HepG2 (cell line): Measurements from ENCODE around the gene CD300LF. TPM values are rescaled to one million over a fixed set of nuclear protein-coding genes. Genes with fewer than 3 reads are reported as not detected.

Experiments used
- CEBPZ ChIP-seq: IDR thresholded peaks from 2 replicates; pipeline ENCODE4 v1.6.1; 2012; ENCODE audit warnings: low read length, improper control_type of control experiment
- DMTF1 ChIP-seq: sonication (generic); formaldehyde crosslinking; IDR thresholded peaks from 2 replicates; pipeline ENCODE4 v1.4.0; 2020; ENCODE audit warnings: mild to moderate bottlenecking, missing genetic modification reagents
- HOXA7 ChIP-seq: sonication (generic); formaldehyde crosslinking; IDR thresholded peaks from 2 replicates; pipeline ENCODE4 v1.8.1; 2022; ENCODE audit warnings: mild to moderate bottlenecking, missing genetic modification reagents, moderate library complexity
- MTA3 ChIP-seq: sonication (generic); formaldehyde crosslinking; IDR thresholded peaks from 2 replicates; pipeline ENCODE4 v1.4.0; 2020; ENCODE audit warnings: missing genetic modification reagents
- MXD3 ChIP-seq: IDR thresholded peaks from 2 replicates; pipeline ENCODE4 v1.6.1; 2016; ENCODE audit warnings: mild to moderate bottlenecking, missing biosample characterization, missing genetic modification reagents
- NCOA5 ChIP-seq: sonication (generic); formaldehyde crosslinking; IDR thresholded peaks from 2 replicates; pipeline ENCODE4 v1.4.0; 2020; ENCODE audit warnings: missing genetic modification reagents
- PRPF4 ChIP-seq: fragments of 200-400 bp; formaldehyde crosslinking; IDR thresholded peaks from 2 replicates; pipeline ENCODE4 v1.6.1; 2016; ENCODE audit warnings: low read length, low read depth; ENCODE audit not compliant: poor library complexity, severe bottlenecking
- SMARCE1 ChIP-seq: fragments of 450-650 bp; IDR thresholded peaks from 2 replicates; pipeline ENCODE4 v1.6.1; 2017; ENCODE audit warnings: borderline replicate concordance
- SRSF1 ChIP-seq: fragments of 200-400 bp; formaldehyde crosslinking; optimal IDR thresholded peaks from 2 replicates; pipeline ENCODE3; 2017; ENCODE audit warnings: mild to moderate bottlenecking, low read depth, low read length, moderate library complexity
- YEATS4 ChIP-seq: sonication (generic); formaldehyde crosslinking; IDR thresholded peaks from 2 replicates; pipeline ENCODE4 v1.4.0; 2020; ENCODE audit warnings: missing genetic modification reagents, borderline replicate concordance
- ZNF138 ChIP-seq: sonication (generic); formaldehyde crosslinking; IDR thresholded peaks from 2 replicates; pipeline ENCODE4 v1.5.0; 2020; ENCODE audit warnings: mild to moderate bottlenecking, low read depth, missing genetic modification reagents
- ZNF142 ChIP-seq: sonication (generic); formaldehyde crosslinking; IDR thresholded peaks from 2 replicates; pipeline ENCODE4 v1.4.0; 2020; ENCODE audit warnings: missing genetic modification reagents
- ZNF496 ChIP-seq: sonication (generic); formaldehyde crosslinking; IDR thresholded peaks from 2 replicates; pipeline ENCODE4 v1.8.1; 2023; ENCODE audit warnings: mild to moderate bottlenecking, moderate library complexity, missing genetic modification reagents; ENCODE audit not compliant: insufficient replicate concordance
- ZNF879 ChIP-seq: sonication (generic); formaldehyde crosslinking; IDR thresholded peaks from 2 replicates; pipeline ENCODE4 v1.8.1; 2023; ENCODE audit warnings: missing genetic modification reagents
- ZNF891 ChIP-seq: sonication (generic); formaldehyde crosslinking; IDR thresholded peaks from 2 replicates; pipeline ENCODE4 v1.5.0; 2020; ENCODE audit warnings: mild to moderate bottlenecking, missing genetic modification reagents
- polyA plus RNA-seq, 8 experiments: library from polyadenylated mRNA; depleted of rRNA in 3 of 8; stranded (reverse) in 7 of 8; unstranded in 1 of 8; fragments of >200 nt; fragmentation: Illumina TruSeq in 4 of 8; extraction: Trizol in 4 of 8; gene quantifications; 2 replicates each; pipeline versions ENCODE4 v1.2.1 to v1.2.3, GENCODE V29; 2011 to 2016; ENCODE audit warnings: low read depth in 4 of 8, missing spikeins in 1 of 8, mixed read lengths in 1 of 8; ENCODE audit not compliant: insufficient read depth in 1 of 8
- total RNA-seq, 5 experiments: library from RNA; depleted of rRNA; stranded (reverse); fragments of >200 nt; fragmentation: Illumina TruSeq; extraction: Trizol; gene quantifications; 2 replicates each; pipeline ENCODE4 v1.2.3, GENCODE V29; 2016; ENCODE audit warnings: low read depth in 1 of 5

The CD300LF gene
- total and polyA plus RNA-seq, 2 of the 13 experiments (the other 11 are each of a cell fraction or from before 2014, with no cell fraction given), result not detected

- no peak for TF ChIP-seq CEBPZ
- peak; percentile 65; the same call in 1 of the 2 replicates for TF ChIP-seq NCOA5 (CRISPR knock-in tag)
- peak; percentile 93 for TF ChIP-seq MXD3 (CRISPR knock-in tag)
- peak; percentile 75 for TF ChIP-seq YEATS4 (CRISPR knock-in tag)
- TF ChIP-seq PRPF4, result no peak
- TF ChIP-seq ZNF891 (CRISPR knock-in tag), result peak; percentile 98
- TF ChIP-seq SRSF1, result no peak
- peak; percentile 95 for TF ChIP-seq ZNF138 (CRISPR knock-in tag)
- no peak for TF ChIP-seq SMARCE1
- peak; percentile 88; the same call in 1 of the 2 replicates for TF ChIP-seq ZNF142 (CRISPR knock-in tag)
- TF ChIP-seq ZNF496 (CRISPR knock-in tag), result no peak
- TF ChIP-seq DMTF1 (CRISPR knock-in tag), result no peak
- no peak for TF ChIP-seq MTA3 (CRISPR knock-in tag)
- TF ChIP-seq HOXA7 (CRISPR knock-in tag), result no peak
- peak; percentile 96 for TF ChIP-seq ZNF879 (CRISPR knock-in tag)
Observed at GRCh38 chr17:74748529-74749278, 36.0 kb upstream of the CD300LF start, which contains the start of gene NHERF1 (continued).
